SK-MEL-5 (cell line): Measurements from ENCODE around the gene CLEC2D. TPM values are rescaled to one million over a fixed set of nuclear protein-coding genes. Genes with fewer than 3 reads are reported as not detected.
"Not testable (repeated sequence)": the region's sequence is repeated elsewhere in the genome, so short reads cannot be mapped to it uniquely, and the experiment has no call there.

Experiments used
- DNase-seq: peaks from one replicate; pipeline ENCODE4 v3.0.0-alpha.2; 2016; ENCODE audit warnings: low read depth, low spot score
- in situ Hi-C: cut with HindIII; loops from 2 replicates; pipeline ENCODE4 v1.10.0; 2016; ENCODE audit warnings: low sequenced_read_pairs, high pct_unique_total_duplicates, low pct_unique_long_range_greater_than_20kb
- polyA plus RNA-seq, 2 experiments: library from polyadenylated mRNA; depleted of rRNA; stranded (reverse); fragments of >200 nt; gene quantifications; 2 replicates each; pipeline ENCODE4 v1.2.3, GENCODE V29; 2015
- total RNA-seq: library from RNA; depleted of rRNA; stranded (reverse); fragments of >200 nt; shearing (Covaris generic); gene quantifications from 2 replicates; pipeline ENCODE4 v1.2.3, GENCODE V29; 2014; rRNA removed

The CLEC2D gene, protein sequence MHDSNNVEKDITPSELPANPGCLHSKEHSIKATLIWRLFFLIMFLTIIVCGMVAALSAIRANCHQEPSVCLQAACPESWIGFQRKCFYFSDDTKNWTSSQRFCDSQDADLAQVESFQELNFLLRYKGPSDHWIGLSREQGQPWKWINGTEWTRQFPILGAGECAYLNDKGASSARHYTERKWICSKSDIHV
- 3.2 and 5.1 TPM in 2 replicates for total RNA-seq
- polyA plus RNA-seq (2015; cell fraction: cytosol; rRNA removed): 0.58 and 2.0 TPM in 2 replicates
- polyA plus RNA-seq (2015; cell fraction: nucleus; rRNA removed): 52.6 and 60.8 TPM in 2 replicates

DNA sequence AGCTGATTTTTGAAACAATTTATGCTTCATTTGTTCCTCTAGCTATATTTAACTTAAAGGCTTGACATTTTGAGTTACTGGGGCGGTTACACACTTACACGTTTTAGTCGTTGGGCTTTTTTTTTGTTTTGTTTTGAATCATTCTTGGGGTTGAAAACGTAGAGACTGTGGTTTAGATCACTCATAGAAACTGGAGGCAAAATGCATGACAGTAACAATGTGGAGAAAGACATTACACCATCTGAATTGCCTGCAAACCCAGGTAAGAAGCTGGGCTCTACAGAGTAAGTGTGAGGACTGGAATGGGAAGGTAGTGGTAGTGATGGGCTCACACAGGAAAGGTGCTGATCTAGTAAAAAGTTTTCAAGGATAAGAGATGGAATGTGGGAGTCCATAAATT is at the start of gene CLEC2D:
CLEC2D (plus strand) TSS at position 180 of the 400 bp plus-strand sequence; CDS start at position 202, 22 bp downstream.
- DNase-seq: no peak
- in situ Hi-C loops: no loop called here

DNA sequence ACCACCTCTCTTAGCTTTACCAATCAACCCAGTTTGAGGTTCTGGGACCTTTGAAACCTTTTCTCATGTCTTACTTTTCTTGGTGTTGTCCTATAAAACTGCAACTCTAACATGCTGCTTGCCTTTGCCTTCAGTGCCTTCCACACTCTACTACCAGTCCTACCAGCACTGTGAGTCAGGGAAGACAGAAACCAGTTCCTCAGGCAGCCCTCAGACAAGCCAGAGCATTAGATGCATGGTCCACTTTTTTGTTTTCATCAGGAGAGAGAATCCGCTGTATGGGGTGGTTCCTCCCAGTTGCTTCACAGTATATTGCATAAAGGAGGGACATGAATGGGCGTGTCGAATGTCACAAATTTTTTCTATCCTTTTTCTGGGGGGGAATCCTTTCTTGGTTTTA is 44.5 kb upstream of the CLEC2D start:
- no peak for DNase-seq
- in situ Hi-C loops: no loop called here

DNA sequence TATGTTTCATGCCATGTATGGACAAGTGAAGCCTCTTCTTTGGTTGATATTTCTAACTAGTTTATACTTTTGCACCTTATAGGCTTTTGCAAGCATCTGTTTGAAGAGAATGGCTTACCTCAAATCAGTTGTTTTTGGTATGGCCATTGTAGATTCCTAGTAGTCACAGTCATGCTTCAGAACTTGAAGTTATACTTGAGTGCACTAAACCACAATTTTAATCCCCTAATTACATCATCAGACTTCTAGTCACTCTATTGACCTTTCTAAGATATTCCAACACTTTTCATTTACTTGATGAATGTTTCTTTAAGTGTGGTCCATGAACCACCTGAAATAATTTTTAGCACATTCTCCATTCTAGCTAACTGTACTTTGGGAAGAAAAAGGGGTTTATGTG is 43.2 kb upstream of the CLEC2D start:
- in situ Hi-C loops: no loop called here
- DNase-seq: no peak

DNA sequence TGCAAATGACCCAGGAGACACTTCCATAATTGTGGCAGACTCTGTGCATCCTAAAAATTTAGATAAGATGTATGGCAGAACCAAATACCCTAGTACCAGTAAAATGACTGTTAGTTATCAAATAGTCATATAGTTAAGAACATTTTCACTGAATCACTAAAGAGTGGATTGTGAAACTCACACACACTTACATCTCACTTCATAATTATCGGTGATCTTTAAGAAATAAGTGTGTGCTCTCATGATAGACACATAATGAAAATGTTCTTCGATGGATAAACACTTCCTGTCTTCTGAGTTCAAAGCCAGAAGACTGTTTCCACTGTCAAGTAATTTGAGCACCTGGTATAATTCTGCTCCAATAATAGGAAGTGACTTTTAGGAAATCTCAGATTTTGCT is 42.7 kb upstream of the CLEC2D start:
- no peak for DNase-seq
- in situ Hi-C loops: no loop called here

DNA sequence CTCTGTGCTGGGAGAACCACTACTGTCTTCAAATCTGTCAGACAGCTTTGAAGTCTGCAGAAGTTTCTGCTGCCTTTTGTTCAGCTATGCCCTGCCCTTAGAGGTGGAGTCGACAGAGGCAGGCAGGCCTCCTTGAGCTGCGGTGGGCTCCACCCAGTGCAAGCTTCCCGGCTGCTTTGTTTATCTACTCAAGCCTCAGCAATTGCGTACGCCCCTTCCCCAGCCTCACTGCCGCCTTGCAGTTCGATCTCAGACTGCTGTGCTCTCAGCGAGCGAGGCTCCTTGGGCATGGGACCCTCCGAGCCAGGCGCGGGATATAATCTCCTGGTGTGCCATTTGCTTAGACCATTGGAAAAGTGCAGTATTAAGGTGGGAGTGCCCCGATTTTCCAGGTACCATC is 36.7 kb upstream of the CLEC2D start:
- in situ Hi-C loops: no loop called here
- DNase-seq: no peak

DNA sequence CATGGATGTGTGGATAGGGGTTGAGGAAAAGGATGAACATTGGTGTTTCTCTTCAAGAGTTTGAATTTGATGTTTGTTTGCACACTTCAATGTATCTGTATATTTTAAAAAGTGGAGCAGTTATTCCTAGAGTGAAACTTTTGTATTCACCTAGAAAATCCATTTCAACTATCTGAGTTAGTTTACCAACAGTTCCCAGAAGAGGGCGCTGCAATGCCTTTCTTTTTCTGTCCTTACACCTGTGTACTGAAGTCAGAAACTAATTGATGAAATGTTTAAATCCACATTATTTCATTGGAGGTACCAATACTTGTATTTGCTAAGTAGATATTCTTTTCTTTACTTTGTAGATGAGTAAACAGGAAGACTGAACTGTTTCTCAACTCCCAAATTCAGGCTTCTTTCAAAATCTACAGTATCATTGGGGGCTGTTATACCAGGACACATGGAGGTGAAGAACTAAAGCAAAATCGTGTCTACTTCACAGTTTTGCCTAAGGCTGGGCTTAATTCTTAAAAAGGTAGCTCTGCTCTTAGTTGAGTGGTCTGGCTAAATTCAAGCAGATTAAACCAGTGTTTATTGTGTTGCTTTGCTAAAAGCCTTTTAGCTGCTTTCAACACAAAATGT is 35.2 kb upstream of the CLEC2D start:
- in situ Hi-C loops: no loop called here
- peak; percentile 68 for DNase-seq

DNA sequence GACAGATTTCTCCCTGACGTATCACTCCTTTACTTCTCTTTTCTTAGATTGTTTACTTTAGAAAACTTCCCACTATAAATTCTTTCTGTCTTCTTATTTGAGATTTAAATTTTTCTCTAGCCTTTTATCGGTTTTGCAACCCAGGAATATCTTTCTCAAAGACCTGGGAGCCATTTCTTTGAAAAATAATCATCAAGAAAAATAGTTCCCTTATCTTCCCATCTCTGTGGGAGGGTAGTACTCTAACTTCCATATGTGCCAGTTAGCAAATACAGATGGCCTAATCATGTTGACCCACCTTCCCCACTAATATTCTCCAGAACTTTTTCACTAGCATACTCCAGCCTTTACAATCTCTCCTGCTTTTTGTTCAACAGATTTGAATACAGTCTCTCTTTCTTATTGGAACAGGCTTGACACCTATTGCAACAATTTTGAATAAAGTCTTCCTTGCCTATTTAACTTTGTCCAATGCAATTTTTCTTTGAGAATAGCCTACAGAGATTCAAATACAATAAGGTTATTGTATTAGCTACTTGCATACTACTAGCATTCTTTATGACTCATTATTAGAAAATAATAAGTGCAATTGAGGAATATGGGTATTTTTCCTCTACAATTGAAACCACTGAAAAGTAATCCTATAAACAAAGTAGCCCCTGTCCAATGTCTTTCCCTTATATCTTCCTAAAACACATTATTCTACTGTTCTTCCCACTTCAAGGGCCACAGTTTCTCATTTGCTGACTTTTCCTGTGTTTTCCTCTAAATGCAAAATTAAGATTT is 34.4 kb upstream of the CLEC2D start:
- peak; percentile 49 for DNase-seq
- in situ Hi-C loops: no loop called here

DNA sequence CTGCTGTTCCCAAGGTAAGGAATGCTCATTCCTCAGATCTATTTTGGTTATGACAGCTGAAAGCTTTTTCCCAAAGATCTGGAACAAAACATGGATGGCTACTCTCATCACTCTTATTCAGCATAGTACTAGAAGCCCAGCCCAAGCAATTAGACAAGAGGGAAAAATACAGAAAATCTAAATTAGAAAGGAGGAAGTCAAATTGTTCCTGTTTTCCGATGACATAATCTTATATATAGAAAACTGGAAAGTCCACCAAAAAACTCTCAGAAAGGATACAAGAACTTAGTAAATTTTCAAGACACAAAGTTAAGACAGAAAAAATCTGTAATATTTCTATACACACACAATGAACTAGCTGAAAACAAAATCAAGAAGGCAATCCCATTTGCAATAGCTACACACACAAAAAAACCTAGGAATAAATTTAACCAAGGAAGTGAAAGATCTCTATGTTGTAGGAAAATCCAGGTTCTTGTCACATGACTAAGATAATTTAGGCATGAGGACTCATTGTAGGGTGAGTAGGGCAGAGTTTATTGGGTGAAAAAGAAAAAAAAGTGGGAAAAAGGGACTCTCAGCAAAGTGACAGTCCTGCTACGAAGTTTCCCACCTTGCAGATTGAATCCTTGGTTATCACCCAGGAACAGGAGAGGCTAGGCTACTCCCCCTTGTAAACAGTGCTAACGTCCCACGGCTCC is 33.2 kb upstream of the CLEC2D start:
- in situ Hi-C loops: no loop called here
- no peak for DNase-seq

DNA sequence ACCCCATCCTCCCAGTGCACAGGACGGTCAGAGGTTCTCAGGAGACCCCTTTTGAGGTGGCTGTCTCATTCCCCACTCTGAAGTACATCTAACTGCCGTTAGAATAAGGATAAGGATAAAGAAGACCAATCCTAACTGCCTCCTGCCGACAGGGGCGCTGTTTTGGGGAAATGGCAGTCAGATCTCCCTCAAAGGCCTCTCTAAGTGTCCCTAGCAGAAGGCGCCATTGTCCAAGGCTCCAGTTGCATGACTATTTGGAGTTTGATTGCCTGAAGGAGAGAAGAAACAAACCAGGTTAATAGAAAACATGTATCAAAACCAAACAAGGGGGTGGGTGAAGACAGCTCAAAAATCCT is 32.7 kb upstream of the CLEC2D start:
- peak; percentile 27 for DNase-seq
- in situ Hi-C loops: no loop called here

DNA sequence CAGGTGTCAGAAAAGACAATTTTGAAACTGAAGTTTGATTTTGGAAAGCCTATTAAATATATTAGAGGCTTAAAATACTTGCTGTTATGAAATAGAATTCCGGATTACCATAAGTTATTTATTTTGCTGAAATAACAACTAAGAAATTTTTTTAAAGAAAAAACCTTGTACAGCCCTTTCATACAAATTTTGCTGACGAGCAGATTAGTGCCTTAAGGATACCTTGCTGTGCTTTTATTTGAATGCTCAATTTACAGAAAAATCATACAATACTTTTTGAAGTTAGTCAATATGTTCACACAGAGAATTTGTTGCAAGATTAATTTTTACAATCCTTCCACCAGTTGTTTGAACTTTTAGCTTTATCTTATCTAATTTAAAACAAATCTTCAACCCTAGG is 29.5 kb upstream of the CLEC2D start:
- DNase-seq: no peak
- in situ Hi-C loops: no loop called here

DNA sequence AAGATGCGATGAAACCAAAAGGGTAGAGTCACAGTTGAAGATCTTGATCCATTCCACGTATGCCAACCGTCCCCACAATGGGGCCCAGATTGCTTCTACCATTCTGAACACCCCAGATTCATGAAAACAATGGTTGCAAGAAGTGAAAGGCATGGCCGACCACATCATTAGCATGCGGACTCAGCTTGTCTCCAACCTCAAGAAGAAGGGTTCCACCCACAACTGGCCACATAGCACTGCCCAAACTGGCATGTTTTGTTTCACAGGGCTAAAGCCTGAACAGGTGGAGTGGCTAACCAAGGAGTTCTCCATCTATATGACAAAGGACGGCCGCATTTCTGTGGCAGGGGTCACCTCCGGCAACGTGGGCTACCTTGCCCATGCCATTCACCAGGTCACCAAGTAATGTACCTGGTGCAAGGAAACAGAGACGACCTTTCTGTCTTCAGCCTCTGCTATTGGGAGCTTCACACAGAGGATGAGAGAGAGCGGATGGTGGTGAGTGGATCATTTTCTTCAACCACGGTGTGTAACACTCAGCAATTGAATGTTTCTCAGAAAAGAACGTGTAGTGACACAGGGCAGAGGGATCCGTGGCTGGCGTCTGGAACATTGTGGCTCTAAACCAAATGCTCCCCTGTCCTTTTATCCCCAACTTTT is 26.8 kb upstream of the CLEC2D start:
- no peak for DNase-seq
- in situ Hi-C loops: no loop called here

DNA sequence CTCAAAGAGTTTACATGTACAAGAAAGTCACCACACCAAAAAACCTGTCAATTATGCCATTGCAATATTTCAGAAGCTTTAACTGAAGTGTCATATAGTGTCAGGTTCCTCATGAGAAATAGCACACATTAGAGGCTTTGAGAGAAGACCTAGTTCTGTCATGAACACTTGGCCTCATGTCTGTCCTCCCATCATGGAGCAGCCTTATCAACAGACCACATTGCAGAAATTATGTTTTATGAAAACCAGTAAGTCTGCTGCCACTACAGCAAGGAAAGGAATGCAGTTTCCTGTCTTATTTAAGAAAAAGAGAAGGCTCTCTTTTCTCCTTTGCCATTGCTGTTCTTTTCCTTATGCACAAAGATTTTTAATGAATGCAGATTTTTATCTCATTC is 26.2 kb upstream of the CLEC2D start:
- no peak for DNase-seq
- in situ Hi-C loops: no loop called here

DNA sequence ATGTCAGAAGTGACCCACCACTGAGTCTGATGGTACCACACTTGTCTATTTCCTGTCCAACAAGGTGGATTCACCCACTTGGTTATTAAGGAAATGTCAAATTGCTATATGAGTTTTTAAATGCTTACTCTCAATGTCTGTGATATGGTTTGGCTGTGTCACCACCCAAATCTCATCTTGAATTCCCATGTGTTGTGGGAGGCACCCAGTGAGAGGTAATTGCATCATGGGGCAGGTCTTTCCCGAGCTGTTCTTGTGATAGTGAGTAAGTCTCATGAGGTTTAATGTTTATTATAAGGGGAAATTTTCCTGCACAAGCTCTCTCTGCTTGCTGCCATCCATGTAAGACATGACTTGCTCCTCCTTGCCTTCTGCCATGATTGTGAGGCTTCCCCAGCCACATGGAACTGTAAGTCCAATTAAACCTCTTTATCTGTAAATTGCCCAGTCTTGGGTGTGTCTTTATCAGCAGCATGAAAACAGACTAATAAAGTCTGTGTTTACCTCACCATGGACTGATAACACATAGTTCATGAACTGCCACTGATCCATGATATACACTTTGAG is 24.4 kb upstream of the CLEC2D start:
- DNase-seq: peak; percentile 21
- in situ Hi-C loops: not testable (repeated sequence)

DNA sequence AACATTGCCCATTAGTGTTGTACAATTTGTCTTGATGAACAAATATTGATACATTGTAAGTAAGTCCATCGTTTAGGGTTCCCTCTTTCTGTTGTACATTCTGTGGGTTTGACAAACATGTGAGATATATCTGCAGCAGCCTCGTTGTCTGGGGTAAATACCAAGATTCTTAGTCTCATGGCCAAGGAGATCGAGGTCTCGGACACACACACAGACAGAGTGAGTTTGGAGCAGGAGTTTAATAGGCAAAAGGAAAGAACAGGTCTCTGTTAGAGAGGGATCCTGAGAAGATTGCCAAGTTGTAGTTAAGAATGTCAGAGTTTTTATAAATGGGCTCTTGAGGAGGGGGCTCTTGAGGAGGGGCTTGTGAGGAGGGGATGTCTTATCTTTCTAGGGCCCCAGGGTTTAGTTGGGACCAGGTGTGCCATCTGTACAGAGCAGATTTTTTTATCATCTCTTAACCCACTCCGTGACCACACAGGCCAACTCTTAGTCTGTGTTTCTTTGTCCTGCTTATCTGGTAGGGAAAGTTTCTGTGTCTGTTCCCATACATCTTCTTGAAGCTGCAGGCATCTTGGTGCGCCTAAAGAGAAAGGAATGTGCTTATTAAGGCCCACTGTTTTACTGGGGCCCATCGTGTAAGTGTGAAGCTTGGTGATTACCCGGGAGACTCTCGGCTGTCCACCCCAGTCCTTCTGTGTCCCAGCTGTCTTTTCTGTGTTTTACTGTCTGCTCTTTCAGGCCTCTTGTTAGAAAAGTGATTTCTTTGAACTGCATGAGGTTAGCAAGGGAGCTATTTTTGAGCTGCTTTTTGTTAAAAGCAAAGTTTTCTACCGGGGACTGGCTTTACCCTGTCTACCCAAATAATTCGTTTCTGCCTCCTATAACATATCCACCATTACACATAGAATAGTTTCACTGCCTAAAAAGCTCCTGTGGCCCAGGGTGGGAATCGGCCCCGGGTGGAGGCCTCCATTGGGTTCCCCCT is 22.4 kb upstream of the CLEC2D start:
- peak; percentile 22 for DNase-seq
- in situ Hi-C loops: no loop called here

DNA sequence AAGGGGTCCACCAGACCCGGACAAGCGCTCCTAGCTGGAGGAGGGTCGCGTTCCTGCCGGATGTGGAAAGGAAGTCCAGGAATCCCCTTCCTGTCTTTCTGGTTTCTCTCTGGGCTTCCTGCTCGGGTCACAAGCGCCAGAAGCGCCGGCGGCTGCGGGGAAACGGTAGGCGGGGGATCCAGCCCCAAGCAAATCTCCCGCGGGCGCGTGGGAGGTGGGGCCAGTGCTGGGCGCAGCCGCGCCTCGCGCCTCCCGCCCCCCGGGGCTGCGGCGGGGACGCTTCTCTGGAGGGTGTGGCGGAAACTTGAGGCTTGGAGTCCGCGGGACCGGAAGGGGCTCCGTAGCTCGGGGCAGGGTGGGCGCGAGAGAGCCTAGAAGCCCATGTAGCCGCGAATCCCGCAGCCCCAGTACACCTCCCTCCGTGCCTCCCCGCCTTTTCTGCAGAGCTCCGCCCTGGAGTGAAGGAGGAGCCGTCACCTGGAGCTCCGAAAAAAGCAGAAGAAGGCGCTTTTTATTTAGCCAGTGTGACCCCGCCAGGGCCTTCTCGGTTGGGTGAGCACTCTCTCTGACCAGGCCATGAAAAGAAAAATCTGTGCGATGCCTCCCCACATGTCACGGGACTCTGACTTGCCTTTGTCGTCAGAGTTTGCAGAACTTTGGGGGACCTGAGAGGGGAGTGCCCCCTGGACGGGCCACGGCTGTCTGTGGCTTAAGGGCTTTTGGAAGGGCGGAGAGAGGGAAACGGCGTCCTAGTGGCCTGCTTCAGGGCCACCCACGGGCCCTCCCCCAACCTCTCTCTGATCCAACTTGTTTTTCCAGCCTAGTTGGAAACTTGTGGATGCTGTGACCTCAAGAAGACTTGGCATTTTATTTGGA is 21.4 kb upstream of the CLEC2D start:
- in situ Hi-C loops: no loop called here
- DNase-seq: peak; percentile 83
